ENCODE results near the gene LRPAP1. TPM values are rescaled to one million over a fixed set of nuclear protein-coding genes. Genes with fewer than 3 reads are reported as not detected.

The LRPAP1 gene
- total and polyA plus RNA-seq, 7 donors: 25.2 to 127 (median 87.4) TPM

- no peak overlapping the region for H3K27ac ChIP-seq
- WGBS, 2 donors: 92 to 97% methylated on average over 16 of the region's 16 CpGs
- intact Hi-C loops (cut with DNase I): no loop called here
- no peaks in the 10 kb centered on the region for H3K27me3 ChIP-seq
- TF ChIP-seq POLR2A (IDR thresholded peaks at IDR 0.05) (no peak), POLR2AphosphoS5 (IDR thresholded peaks at IDR 0.05) (no peak), CTCF (IDR thresholded peaks at IDR 0.05) (no peak), EP300 (IDR thresholded peaks at IDR 0.05) (no peak)
- H3K9me3 ChIP-seq: no peaks in the 10 kb centered on the region
- DNase-seq: no peak
- no peak overlapping the region for H3K4me3 ChIP-seq
- H3K36me3 ChIP-seq: peaks cover 0 to 73% (median 14%) of the 10 kb centered on the region in 4 donors
- no peaks in the 10 kb centered on the region for H3K4me1 ChIP-seq
Measured at GRCh38 chr4:3505231-3505630, 27.0 kb downstream of the LRPAP1 start.

- Histone ChIP-seq H3K4me3 (no peak overlapping the region), H3K4me1 (no peaks in the 10 kb centered on the region), H3K9me3 (no peaks in the 10 kb centered on the region), H3K27me3 (no peaks in the 10 kb centered on the region), H3K36me3 (peaks cover 0 to 60% (median 5%) of the 10 kb centered on the region in 4 donors), H3K27ac (no peak overlapping the region)
- intact Hi-C loops (cut with DNase I): no loop called here
- TF ChIP-seq CTCF (IDR thresholded peaks at IDR 0.05): no peak
- no peak for TF ChIP-seq POLR2A (IDR thresholded peaks at IDR 0.05)
- TF ChIP-seq EP300 (IDR thresholded peaks at IDR 0.05): no peak
- TF ChIP-seq POLR2AphosphoS5 (IDR thresholded peaks at IDR 0.05): no peak
- DNase-seq: no peak
- WGBS, 2 donors: 86 to 93% methylated on average over 39 of the region's 39 CpGs
Measured at GRCh38 chr4:3502941-3503936, 29.0 kb downstream of the LRPAP1 start.

GRCh38 chr4:3501825-3502425 is 30.3 kb downstream of the LRPAP1 start:
- WGBS, 2 donors: 91 to 92% methylated on average over 19 of the region's 19 CpGs
- intact Hi-C loops (cut with DNase I): no loop called here
- H3K27me3 ChIP-seq: peaks cover 0 to 1% (median 0%) of the 10 kb centered on the region in 3 donors
- H3K9me3 ChIP-seq: no peaks in the 10 kb centered on the region
- no peak for TF ChIP-seq POLR2A (IDR thresholded peaks at IDR 0.05)
- no peak for TF ChIP-seq CTCF (IDR thresholded peaks at IDR 0.05)
- TF ChIP-seq EP300 (IDR thresholded peaks at IDR 0.05): no peak
- TF ChIP-seq POLR2AphosphoS5 (IDR thresholded peaks at IDR 0.05): no peak
- no peak overlapping the region for H3K27ac ChIP-seq
- H3K4me1 ChIP-seq: no peaks in the 10 kb centered on the region
- H3K4me3 ChIP-seq: no peak overlapping the region
- H3K36me3 ChIP-seq: peaks cover 0 to 48% (median 4%) of the 10 kb centered on the region in 4 donors
- DNase-seq: no peak

GRCh38 chr4:3501126-3501824 is 30.9 kb downstream of the LRPAP1 start:
- Histone ChIP-seq H3K4me1 (no peaks in the 10 kb centered on the region), H3K4me3 (no peak overlapping the region), H3K27ac (no peak overlapping the region), H3K9me3 (no peaks in the 10 kb centered on the region), H3K36me3 (peaks cover 0 to 42% (median 4%) of the 10 kb centered on the region in 4 donors), H3K27me3 (peaks cover 0 to 8% (median under 1%) of the 10 kb centered on the region in 3 donors)
- 87 to 89% methylated on average over 24 of the region's 24 CpGs for WGBS, 2 donors
- intact Hi-C loops (cut with DNase I): no loop called here
- TF ChIP-seq CTCF (IDR thresholded peaks at IDR 0.05) (no peak), POLR2A (IDR thresholded peaks at IDR 0.05) (no peak), EP300 (IDR thresholded peaks at IDR 0.05) (no peak), POLR2AphosphoS5 (IDR thresholded peaks at IDR 0.05) (no peak)
- no peak for DNase-seq

All from sigmoid colon (tissue), 7 donors.